T-helper 2 cell treated with Interferon-gamma antibody and Interleukin-4, amounts not matched to agents 5 μg/mL and 100 μg/mL, for 36 hours (primary cell): ENCODE measurements around the gene RPL3.
A peak's percentile ranks its signal among the peaks of the same experiment; 100 is the strongest.

ENCODE experiments used
- DNase-seq: peaks from one replicate; pipeline ENCODE4 v3.0.0; 2021; ENCODE audit warnings: low spot score
- H3K27ac Mint-ChIP-seq: one replicate; pipeline ENCODE4 v1.8.0; 2021; ENCODE audit warnings: mild to moderate bottlenecking, mixed read lengths
- H3K27me3 Mint-ChIP-seq: one replicate; pipeline ENCODE4 v1.8.0; 2021; ENCODE audit warnings: low read depth, mixed read lengths
- H3K36me3 Mint-ChIP-seq: one replicate; pipeline ENCODE4 v1.8.0; 2021; ENCODE audit warnings: low read depth, mixed read lengths
- H3K4me1 Mint-ChIP-seq: one replicate; pipeline ENCODE4 v1.8.0; 2021; ENCODE audit warnings: low read depth, mixed read lengths
- H3K4me3 Mint-ChIP-seq: one replicate; pipeline ENCODE4 v1.8.0; 2022; ENCODE audit warnings: mild to moderate bottlenecking, moderate library complexity, mixed read lengths
- H3K9me3 Mint-ChIP-seq: one replicate; pipeline ENCODE4 v1.8.0; 2021; ENCODE audit warnings: mixed read lengths

RPL3 gene

DNA sequence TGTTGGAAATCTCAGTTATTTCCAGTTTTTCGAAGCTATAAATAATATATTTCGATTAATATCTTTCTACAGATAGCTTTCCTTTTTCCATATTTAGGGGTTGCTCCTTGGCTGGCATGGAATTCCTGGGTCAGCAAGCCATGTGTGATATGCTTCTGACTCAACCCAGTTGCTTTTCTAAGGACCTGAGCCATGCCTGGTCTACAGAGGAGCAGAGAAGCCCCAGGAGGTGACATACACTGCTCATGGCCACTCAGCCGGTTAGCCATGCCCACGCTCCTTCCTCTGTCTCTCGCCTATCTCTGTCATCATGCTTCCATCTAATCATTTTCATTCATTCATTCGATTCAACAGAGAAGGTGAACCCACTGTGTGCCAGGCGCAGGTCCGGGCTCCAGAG is 51.4 kb downstream of the RPL3 start:
- Mint-ChIP-seq H3K27ac (peak overlapping the region; percentile 62), H3K36me3 (no peaks in the 10 kb centered on the region), H3K27me3 (no peaks in the 10 kb centered on the region), H3K4me1 (peaks cover 8% of the 10 kb centered on the region), H3K9me3 (no peaks in the 10 kb centered on the region), H3K4me3 (no peak overlapping the region)
- DNase-seq, result no peak

DNA sequence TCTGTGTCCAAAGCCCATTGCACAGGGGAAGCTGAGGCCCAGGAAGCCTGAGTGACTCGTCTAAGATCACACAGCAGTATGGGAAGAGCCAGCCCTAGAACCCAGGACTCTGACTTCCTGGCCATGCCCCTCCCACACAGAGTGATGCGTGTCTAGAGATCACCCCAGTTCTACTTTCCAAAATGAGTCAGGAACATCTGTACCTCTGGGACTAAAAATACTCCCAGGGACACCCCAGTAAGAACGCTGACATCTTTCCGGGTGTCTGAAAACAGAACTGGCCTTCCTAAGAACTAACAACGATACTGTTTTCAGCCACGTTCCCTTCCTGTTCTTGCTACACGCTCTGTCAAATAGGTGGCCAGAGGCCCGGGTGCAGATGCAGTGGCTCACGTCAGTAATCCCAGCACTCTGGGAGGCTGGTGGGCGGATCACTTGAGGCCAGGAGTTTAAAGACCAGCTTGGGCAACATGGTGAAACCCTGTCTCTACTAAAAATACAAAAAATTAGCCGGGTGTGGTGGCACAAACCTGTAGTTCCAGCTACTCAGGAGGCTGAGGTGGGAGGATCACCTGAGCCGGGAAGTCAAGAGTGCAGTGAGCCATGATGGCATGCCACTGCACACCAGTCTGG is 52.9 kb downstream of the RPL3 start:
- H3K27ac Mint-ChIP-seq, result peak overlapping the region; percentile 89
- H3K27me3 Mint-ChIP-seq, result no peaks in the 10 kb centered on the region
- DNase-seq, result peak; percentile 84
- no peaks in the 10 kb centered on the region for H3K9me3 Mint-ChIP-seq
- no peaks in the 10 kb centered on the region for H3K36me3 Mint-ChIP-seq
- H3K4me3 Mint-ChIP-seq, result peak overlapping the region; percentile 48
- peaks cover 8% of the 10 kb centered on the region for H3K4me1 Mint-ChIP-seq

GRCh38 chr22:39265143-39265886 is 54.1 kb downstream of the RPL3 start:
- DNase-seq, result no peak
- Mint-ChIP-seq H3K36me3 (no peaks in the 10 kb centered on the region), H3K27ac (peak overlapping the region; percentile 89), H3K4me3 (no peak overlapping the region), H3K9me3 (peaks cover 6% of the 10 kb centered on the region), H3K27me3 (no peaks in the 10 kb centered on the region), H3K4me1 (peaks cover 8% of the 10 kb centered on the region)

DNA sequence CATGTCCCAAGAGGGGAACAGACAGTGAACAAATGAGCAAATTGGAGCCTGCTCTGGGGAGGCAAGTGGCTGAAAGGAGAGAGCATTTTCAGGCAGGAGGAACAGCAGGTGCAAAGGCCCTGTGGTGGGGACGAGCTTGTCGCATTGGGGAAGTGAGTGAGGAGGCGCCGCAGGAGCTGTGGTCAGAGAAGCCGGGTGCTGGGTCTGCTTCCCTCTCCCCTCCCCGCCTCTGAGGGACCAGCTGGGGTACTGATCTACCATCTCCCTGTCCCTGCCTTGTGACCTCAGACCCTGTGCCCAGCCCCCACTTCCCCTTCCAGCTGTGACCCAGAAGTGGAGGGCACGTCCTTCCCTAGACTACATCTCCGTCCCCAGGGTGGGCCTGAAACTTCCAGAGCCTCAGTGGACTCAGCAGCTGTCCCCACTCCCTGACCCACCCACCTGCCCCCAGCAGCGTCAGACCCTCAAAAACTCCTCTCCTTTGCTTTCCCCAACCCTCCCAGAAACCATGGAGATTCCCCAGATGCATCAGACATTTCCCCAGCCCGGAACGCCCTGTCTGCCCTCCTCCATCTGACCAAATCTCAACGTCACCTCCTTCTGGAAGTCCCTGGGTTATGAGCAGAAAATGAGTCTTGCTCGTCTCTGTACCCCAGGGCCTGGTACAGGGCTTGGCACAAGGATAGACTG is 54.9 kb downstream of the RPL3 start:
- peaks cover 8% of the 10 kb centered on the region for H3K4me1 Mint-ChIP-seq
- H3K27me3 Mint-ChIP-seq, result no peaks in the 10 kb centered on the region

GRCh38 chr22:39263626-39264348 is 55.6 kb downstream of the RPL3 start:
- Mint-ChIP-seq H3K9me3 (peaks cover 6% of the 10 kb centered on the region), H3K27ac (no peak overlapping the region)

More for the DNA sequence above, 54.9 kb downstream of the RPL3 start:
- Mint-ChIP-seq H3K4me3 (no peak overlapping the region), H3K36me3 (no peaks in the 10 kb centered on the region), H3K27ac (no peak overlapping the region), H3K9me3 (peaks cover 6% of the 10 kb centered on the region)
- DNase-seq, result no peak

More at GRCh38 chr22:39263626-39264348, 55.6 kb downstream of the RPL3 start:
- Mint-ChIP-seq H3K36me3 (no peaks in the 10 kb centered on the region), H3K4me1 (peaks cover 8% of the 10 kb centered on the region), H3K4me3 (no peak overlapping the region), H3K27me3 (no peaks in the 10 kb centered on the region)
- no peak for DNase-seq
